GM10248 (cell line): Measurements from ENCODE around the gene FCMR.

ENCODE experiments used
- CTCF ChIA-PET: fragments of 300-600 bp; sonication (Branson Sonifier 250); formaldehyde crosslinking; extraction: SDS; loops from one replicate; lab custom pipeline; 2021; ENCODE audit warnings: antibody characterized with exemption; lab: Yijun Ruan, JAX
- POLR2A ChIA-PET: fragments of 350-650 bp; sonication (Branson Sonifier 250); formaldehyde crosslinking; extraction: SDS; loops from one replicate; lab custom pipeline; 2020; ENCODE audit warnings: antibody characterized with exemption; lab: Yijun Ruan, JAX
- DNase-seq: peaks from one replicate; pipeline ENCODE4 v3.0.0; 2012; ENCODE audit errors: extremely low spot score
- CTCF ChIP-seq: IDR thresholded peaks from 2 replicates; pipeline ENCODE4 v1.5.1; 2012; ENCODE audit warnings: mild to moderate bottlenecking, low read depth; ENCODE audit errors: extremely low read depth, missing control alignments, control extremely low read depth

The FCMR gene

GRCh38 chr1:206913766-206914537 is 7.8 kb downstream of the FCMR start:
- no peak for DNase-seq
- TF ChIP-seq CTCF = no peak
- ChIA-PET POLR2A (no interaction called here), CTCF (interaction anchor here (0.9 to 12.9 kb wide), 13 partner anchors 15 to 250 kb away, joined by 3 to 307 read pairs (median 23); partner anchors contain the start of genes FCAMR and IL24)

- ChIA-PET POLR2A (no interaction called here), CTCF (interaction anchor here (0.6 to 12.9 kb wide), 71 partner anchors 10 to 587 kb away, joined by 3 to 307 read pairs (median 6); partner anchors contain the start of genes EIF2D, FCAMR, FCMR and IL20)
- DNase-seq = peak; percentile 70
- TF ChIP-seq CTCF = peak; percentile 76
These were observed 9.2 kb downstream of the FCMR start for GRCh38 chr1:206912445-206913095.

- DNase-seq = peak; percentile 55
These were observed 10.6 kb downstream of the FCMR start for GRCh38 chr1:206911064-206911663.

GRCh38 chr1:206909883-206910318 is 11.8 kb downstream of the FCMR start:
- ChIA-PET POLR2A (no interaction called here), CTCF (interaction anchor here (1.0 to 3.6 kb wide), 15 partner anchors 8 to 246 kb away, joined by 3 to 29 read pairs (median 7); partner anchors contain the start of genes FCMR, IL20 and IL24)
- DNase-seq = no peak
- no peak for TF ChIP-seq CTCF

More at GRCh38 chr1:206911064-206911663, 10.6 kb downstream of the FCMR start:
- TF ChIP-seq CTCF = peak; percentile 62
- CTCF ChIA-PET = interaction anchor here (0.7 to 12.9 kb wide), 45 partner anchors 9 to 589 kb away, joined by 3 to 307 read pairs (median 8); partner anchors contain the start of genes FCAMR, FCMR, IL20 and IL24
- POLR2A ChIA-PET = no interaction called here

GRCh38 chr1:206909161-206909882 is 12.4 kb downstream of the FCMR start:
- CTCF ChIA-PET = interaction anchor here (0.9 to 3.6 kb wide), 25 partner anchors 8 to 300 kb away, joined by 3 to 29 read pairs (median 5); partner anchors contain the start of genes FCMR, IL20 and IL24
- DNase-seq = no peak
- TF ChIP-seq CTCF = no peak
- POLR2A ChIA-PET = interaction anchor here (0.7 kb wide), 1 partner anchor 64 kb away, joined by 3 read pairs; no protein-coding TSS in a partner anchor
